ENCODE measurements around the gene LSMEM2. TPM values are rescaled to one million over a fixed set of nuclear protein-coding genes. Genes with fewer than 3 reads are reported as not detected.

LSMEM2 gene
- total and polyA plus RNA-seq, 12 donors, result 1.9 to 45.2 (median 31.7) TPM

- ATAC-seq (no peak), DNase-seq (no peak)
- H3K27me3 ChIP-seq, result no peaks in the 10 kb centered on the region
- WGBS, 2 donors, result 89 to 91% methylated on average over 20 of the region's 20 CpGs
- intact Hi-C loops (cut with DNase I), result loop anchor here in 1 of 10 donors (5.0 kb wide), 1 partner anchor 65 kb away; the partner anchor contains the start of gene HYAL2
- H3K4me3 ChIP-seq, result no peak overlapping the region
- H3K9me3 ChIP-seq, result peaks cover 0 to 7% (median 0%) of the 10 kb centered on the region in 11 donors
- peaks cover 41 to 94% (median 67%) of the 10 kb centered on the region in 9 donors for H3K4me1 ChIP-seq
- peak; percentile 24 to 64 (median 53) for TF ChIP-seq CTCF (IDR thresholded peaks at IDR 0.05)
- peak overlapping the region in 9 of 10 donors; percentile 21 to 100 (median 99) for H3K27ac ChIP-seq
- H3K36me3 ChIP-seq, result peaks cover 6 to 76% (median 40%) of the 10 kb centered on the region in 9 donors
Observed at GRCh38 chr3:50256978-50257890, 21.7 kb upstream of the LSMEM2 start.

DNA sequence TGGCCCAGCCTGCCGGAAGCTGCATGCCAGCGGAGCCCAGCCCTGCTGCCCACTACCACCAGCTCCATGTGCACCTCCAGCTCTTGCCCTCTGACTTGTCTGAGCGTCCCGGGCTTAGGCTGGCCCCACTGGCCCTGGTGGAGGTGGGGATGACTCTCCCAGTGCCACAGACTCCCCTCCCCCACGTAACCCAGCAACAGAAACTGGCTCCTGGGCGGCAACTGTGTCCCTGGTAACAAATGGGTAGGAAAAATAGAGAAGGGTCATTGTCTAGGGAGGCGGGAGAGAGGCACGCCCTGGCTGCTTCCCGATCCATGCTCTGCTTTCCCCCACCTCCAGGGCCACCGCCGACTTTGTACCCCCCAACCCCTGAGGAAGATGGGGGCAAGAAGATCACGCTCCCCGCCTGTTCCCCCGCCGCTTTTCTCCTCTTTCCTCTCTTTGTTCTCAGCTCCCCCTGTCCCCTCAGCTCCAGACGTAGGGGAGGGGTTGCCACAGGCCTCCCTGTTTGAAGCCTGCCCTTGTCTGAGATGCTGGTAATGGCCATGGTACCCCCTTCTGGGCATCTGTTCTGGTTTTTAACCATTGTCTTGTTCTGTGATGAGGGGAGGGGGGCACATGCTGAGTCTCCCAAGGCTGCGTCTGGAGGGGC, 20.7 kb upstream of the LSMEM2 start:
- ATAC-seq, result no peak
- Histone ChIP-seq H3K4me1 (peaks cover 38 to 85% (median 58%) of the 10 kb centered on the region in 9 donors), H3K4me3 (no peak overlapping the region), H3K27me3 (no peaks in the 10 kb centered on the region), H3K27ac (peak overlapping the region in 8 of 10 donors; percentile 29 to 100 (median 99)), H3K36me3 (peaks cover 6 to 67% (median 33%) of the 10 kb centered on the region in 9 donors), H3K9me3 (peaks cover 0 to 7% (median 0%) of the 10 kb centered on the region in 11 donors)
- no peak for DNase-seq
- no peak for TF ChIP-seq CTCF (IDR thresholded peaks at IDR 0.05)
- WGBS, 2 donors, result 89% methylated on average over 17 of the region's 17 CpGs
- intact Hi-C loops (cut with DNase I), result loop anchor here in 1 of 10 donors (5.0 kb wide), 1 partner anchor 64 kb away; the partner anchor contains the start of gene HYAL2

DNA sequence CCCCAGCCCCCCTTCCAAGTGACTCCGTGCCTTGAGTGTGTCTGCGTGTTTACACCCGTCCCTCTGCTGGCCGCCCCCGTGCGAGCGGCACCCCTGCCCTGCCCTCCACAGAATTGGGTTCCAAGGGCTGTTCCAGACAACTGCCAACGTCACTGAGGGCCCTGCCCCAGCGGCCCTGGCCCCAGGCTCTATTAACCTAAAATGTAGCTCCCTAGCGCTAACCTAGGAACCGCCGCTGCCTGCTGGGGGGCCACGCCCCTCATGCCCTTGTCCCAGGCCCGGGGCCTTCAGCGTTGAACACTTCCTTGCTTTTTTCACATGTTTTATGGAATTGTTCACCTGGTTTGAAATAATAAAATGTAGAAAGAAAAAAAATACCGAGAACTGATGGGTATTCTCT, 19.9 kb upstream of the LSMEM2 start:
- DNase-seq (peak in 1 of 2 donors; percentile 15), ATAC-seq (no peak)
- Histone ChIP-seq H3K4me3 (no peak overlapping the region), H3K4me1 (peaks cover 35 to 82% (median 53%) of the 10 kb centered on the region in 9 donors), H3K36me3 (peaks cover 6 to 58% (median 33%) of the 10 kb centered on the region in 9 donors), H3K27ac (peak overlapping the region; percentile 94 to 100 (median 99)), H3K27me3 (no peaks in the 10 kb centered on the region), H3K9me3 (peaks cover 0 to 7% (median 0%) of the 10 kb centered on the region in 11 donors)
- intact Hi-C loops (cut with DNase I), result loop anchor here in 1 of 10 donors (5.0 kb wide), 1 partner anchor 63 kb away; the partner anchor contains the start of gene HYAL2
- no peak for TF ChIP-seq CTCF (IDR thresholded peaks at IDR 0.05)
- 80 to 82% methylated on average over 16 of the region's 16 CpGs for WGBS, 2 donors

All from heart right ventricle (tissue), 16 donors.